GM23338 (cell line): ENCODE data around the gene MEIS3.

Experiments used
- EZH2 ChIP-seq: fragments of 200-600 bp; sonication (generic); IDR thresholded peaks from one replicate; pipeline ENCODE4 v1.8.0; 2017; ENCODE audit warnings: antibody characterized with exemption, mild to moderate bottlenecking, low read depth; ENCODE audit not compliant: unreplicated experiment
- POLR2AphosphoS5 ChIP-seq: IDR thresholded peaks from 2 replicates; pipeline ENCODE4 v1.6.1; 2016; ENCODE audit warnings: antibody characterized with exemption, low read depth

GRCh38 chr19:47391510-47392223 is 27.7 kb downstream of the MEIS3 start:
- no peak for TF ChIP-seq EZH2
- TF ChIP-seq POLR2AphosphoS5, result no peak
